Stimulated activated CD4-positive, alpha-beta T cell treated with anti-CD3 and anti-CD28 coated beads, Interleukin-4, amount 100 ng/mL, for 48 hours (primary cell): Measurements from ENCODE around the gene PECR.

Source experiments
- DNase-seq, 2 donors: peaks; one replicate each; pipeline ENCODE4 v3.0.0-alpha.2; 2020; ENCODE audit warnings: low read depth in 2 of 2

PECR gene

DNA sequence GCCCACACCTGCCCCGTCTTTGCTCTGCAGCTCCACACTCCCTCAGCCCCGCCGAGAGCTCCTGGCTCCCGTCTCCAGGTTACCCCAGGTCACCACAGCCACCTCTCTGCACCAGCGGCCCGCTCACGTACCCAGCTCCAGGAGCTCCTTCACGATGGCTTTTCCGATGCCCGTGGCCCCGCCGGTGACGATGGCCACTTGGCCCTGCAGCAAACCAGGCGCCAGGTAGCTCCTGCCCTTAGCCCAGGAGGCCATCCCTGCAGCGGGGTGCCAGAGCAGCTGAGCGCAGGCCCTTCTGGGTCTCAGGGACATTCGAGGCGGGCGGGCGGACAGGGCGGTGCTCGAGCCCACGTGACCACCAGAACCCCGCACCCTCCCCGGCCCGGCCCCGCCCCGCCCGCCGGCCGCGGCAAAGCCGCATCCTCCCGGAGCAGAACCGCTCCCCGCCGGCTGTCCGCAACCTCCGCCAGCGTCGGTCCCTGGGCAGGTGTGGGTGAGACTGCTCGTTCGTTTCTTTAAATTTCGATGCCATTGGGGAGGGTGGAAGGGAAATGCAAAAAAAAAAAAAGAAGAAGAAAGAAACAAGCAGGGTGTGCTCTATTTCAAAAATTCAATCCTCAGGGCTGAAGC is at the start of gene PECR, which contains the start of gene TMEM169:
PECR (minus strand) TSS at position 323 of the 630 bp plus-strand sequence; CDS start at position 255, 68 bp downstream.
TMEM169 (plus strand) TSS at position 433 of the 630 bp plus-strand sequence. CDS start 14,045 bp downstream, outside the sequence.
- DNase-seq = peak; percentile 68 to 71

DNA sequence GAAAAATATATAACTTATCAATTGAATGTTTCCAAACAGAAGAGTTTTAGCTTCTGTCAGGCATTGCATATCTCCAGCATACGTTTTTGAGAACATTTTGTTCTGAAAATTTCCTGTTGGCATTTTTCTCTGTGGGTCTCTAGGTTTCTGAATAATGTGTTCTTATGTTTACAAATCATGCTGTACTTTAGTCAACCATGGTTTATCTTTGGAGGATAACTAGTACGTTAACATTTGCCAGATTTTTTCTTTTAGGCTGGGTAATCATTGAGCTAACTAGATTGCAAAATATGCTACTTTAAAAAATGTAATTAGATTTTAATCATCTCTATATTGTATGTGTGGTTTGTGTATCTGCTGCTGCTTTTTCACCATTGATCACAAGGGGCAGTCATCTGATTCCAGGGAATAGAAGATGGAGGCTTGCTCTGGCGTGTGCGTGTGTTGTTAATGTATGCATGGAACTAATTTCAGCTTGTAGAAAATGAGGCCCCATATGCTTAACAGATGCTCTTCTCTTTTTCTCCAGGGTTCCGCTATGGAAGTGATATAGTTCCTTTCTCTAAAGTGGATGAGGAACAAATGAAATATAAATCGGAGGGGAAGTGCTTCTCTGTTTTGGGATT is 48.9 kb upstream of the PECR start:
- DNase-seq = no peak

DNA sequence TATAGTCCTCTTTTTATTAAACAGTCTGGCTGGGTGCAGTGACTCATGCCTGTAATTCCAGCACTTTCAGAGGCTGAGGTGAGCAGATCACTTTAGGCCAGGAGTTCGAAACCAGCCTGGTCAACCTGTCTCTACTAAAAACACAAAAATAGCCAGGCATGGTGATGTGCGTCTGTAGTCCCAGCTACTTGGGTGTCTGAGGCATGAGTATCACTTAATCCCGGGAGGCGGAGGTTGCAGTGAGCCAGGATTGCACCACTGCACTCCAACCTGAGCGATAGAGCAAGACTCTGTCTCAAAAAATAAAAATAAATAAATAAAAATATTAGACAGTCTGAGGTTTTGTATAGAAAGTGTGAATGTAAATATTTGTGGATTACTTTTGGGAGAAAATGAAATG is 45.3 kb upstream of the PECR start:
- no peak for DNase-seq

DNA sequence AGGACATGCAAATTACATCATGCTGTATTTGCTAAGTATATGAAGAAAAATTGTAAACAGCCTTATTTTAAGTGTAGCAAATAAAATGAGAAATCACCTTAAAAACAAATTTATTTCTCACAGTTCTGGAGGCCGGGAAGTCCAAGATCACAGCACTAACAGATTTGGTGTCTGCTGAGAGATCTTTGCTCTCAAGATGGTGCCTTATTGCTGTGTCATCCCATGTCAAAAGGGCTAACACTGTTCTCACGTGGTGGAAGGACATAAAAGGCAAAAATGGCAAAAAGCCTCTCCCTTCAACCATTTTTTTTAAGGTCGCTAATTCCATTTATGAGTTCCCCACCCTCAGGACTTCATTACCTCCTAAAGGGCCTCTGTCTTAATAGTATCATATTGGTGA is 39.6 kb upstream of the PECR start:
- no peak for DNase-seq

DNA sequence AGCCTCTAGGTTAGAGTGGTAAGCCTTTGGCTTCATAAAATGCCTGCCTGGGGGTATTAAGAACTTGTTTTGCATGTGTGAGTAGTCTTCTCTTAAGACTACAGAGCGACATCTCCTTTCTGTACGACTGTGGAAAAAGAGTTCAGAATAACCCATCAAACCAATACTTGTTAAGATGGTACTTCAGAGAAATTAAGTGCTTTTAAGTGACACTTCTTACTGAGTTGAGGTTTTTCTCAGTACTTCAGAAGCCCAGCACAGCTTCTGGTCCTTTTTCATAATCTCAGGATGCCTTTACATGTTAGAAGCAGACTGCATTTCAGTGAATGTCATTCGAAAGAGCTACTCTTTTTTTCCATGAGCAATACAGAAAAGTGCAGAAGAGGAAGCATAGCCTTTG is 38.4 kb upstream of the PECR start:
- no peak for DNase-seq

DNA sequence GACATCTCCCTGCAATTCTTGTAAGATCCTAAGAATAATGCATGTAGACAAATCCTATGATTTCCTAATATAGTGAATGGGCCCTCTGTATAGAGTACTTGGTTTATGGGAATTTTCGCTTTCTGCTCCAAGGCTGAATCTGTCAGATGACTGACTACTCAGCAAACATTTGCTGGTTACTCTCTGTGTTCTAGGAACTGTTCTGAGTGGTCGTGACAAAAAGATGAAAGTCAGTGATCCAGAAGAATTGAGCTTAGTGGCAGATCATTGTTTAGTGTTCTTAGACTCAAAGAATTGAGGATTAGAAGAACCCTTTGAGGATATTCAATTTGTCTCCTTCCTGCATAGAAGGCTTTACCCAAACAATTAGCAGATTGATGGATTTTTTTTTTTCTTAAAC is 37.5 kb upstream of the PECR start:
- DNase-seq = no peak

DNA sequence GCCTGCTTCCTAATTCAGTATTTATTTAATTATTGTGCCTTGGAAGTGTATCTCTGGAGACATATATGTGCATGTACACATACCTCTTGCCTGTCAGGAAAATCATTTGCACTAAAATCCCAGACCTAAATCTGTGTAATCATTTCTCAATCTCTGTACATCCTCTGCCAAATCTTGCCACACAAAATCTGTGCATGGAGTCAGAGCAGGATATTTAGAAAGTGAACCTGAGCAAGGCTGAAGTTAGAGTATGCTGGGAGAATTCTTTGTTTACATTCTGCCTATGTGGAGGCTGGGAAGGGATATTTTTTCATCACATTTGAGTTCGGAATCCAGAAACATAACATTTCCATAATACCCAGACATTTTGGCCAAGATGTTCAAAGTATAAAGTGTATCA is 36.9 kb upstream of the PECR start:
- DNase-seq = no peak

DNA sequence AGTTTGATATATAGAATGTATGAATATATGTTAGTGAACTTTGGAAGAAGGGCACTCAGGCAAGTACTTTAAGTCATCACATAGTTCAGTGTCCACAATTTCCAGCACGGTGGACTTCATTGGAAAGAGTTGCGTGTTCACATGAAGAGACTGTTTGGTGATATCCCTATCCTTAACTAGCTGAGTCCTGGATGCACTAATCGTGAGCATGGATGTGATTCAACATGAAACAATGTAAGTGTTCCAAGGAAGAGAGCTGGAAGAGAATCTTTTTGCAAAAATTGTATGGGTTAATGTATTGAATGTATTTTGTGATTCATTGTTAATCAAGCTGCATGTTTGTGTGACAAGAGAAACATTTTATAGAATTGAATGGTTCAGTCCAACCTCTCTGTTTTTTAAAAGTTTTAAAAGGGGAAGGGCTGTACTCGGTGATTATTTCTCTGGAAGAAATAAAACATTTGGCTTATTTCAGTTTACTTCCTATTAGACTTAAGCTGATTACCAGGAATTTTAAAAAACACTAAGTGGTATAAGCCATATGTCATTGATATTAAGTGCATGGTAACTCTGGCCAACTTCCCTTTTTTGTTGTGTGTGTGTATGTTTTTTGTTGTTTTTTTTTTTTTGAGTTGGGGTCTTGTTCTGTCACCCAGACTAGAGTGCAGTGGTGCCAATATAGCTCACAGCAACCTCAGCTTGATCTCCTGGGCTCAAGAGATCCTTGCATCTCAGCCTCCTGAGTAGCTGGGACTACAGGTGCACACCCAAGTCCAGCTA is 36.1 kb upstream of the PECR start:
- no peak for DNase-seq

DNA sequence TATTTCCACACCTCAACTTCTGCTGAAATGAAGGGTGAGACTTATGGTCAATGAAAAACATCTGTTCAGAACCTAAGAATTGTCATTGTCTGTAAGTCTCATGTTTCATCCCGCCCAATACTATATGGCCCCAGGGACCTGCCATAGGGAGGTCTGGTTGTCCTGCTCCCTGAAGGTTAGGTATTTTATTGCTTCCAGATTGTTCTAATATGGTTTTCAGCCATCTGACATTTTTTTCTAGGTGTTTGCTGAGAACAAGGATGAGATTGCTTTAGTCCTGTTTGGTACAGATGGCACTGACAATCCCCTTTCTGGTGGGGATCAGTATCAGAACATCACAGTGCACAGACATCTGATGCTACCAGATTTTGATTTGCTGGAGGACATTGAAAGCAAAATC is 34.8 kb upstream of the PECR start:
- no peak for DNase-seq

DNA sequence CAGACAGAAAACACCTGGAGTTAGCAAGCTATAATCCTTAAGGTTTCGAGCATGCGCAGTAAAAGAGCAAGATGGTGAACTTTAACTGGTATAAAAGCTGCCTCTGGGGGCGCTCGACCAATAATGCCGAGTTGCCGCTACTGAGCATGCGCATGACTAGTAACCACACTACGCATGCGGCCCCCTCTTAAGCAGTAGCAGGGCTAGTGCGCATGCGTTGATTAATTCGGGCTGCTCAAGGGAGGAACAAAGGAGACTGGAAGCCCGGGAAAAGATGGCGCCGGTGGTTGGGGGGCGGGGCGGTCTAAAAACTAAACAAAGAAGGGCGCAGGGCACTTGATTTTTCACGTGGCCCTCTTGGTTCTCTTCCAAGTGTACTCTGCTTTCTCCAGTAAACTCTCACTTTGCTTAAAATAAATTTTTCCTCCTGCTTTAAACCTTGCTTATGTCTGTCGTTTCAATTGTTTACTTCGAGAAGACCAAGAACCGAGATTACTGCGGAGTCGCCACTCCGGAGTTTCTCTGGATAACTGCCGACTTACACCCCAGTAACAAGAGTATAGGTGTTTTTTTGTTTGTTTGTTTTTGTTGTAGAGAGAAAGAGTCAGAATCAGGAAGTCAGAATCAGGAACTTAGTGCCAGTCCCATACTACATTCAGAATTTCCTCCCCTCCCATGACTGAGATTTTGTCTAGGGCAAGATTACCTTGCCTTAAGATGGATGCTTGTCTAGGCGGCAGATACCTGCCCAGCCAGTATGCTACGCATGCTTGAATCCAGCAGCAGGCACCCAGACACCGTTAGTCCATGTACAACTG is 33.3 kb upstream of the PECR start:
- DNase-seq = peak; percentile 94 to 95

DNA sequence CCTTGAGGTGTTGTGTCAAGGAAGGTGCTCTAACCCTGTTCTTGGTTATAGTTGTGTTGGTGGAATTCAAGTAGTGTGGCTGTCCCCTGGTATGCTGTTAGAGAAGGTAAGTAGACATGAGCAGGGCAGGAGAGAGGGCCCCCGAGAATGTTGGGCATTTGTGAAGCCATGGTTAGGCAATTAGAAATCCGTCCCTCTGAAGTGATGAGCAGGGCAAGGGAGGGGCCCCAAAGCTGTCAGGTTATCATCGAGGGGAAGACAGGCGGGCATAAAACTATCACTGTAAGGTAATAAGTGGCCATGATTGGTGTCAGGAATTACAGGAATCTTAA is 32.7 kb upstream of the PECR start:
- DNase-seq = no peak

DNA sequence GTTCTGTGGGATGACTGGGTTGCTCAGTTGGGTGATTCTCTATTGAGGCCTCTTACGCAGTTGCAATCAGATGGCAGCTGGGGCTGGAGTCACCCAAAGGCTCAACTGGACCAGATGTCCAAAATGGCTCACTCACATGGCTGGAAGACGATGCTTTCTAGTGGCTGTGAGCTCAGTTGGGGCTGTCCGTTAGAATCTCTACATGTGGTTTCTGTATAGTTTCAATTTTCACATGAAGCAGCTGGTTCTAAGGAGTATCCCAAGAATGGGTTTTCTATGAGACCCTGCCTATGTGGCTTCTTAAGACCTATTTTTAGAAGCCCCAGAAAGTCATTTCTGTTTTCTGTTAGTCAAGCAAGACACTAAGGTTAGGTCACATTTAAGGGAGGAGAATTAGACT is 32.0 kb upstream of the PECR start:
- DNase-seq = no peak

DNA sequence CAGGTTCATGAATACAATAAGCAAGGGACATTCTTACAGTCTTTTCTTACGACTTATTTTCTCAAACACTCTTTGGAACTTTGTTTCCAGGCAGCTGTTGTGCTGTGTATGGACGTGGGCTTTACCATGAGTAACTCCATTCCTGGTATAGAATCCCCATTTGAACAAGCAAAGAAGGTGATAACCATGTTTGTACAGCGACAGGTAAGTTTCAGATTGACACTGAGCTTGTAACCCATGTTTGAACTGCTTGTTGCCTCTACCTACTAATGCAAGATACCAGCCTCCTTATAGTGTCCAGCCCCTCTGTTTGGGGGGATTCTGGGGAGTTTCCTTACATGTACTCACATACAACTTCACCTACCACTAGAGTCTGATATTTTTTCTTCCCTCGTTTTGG is 31.3 kb upstream of the PECR start:
- no peak for DNase-seq

DNA sequence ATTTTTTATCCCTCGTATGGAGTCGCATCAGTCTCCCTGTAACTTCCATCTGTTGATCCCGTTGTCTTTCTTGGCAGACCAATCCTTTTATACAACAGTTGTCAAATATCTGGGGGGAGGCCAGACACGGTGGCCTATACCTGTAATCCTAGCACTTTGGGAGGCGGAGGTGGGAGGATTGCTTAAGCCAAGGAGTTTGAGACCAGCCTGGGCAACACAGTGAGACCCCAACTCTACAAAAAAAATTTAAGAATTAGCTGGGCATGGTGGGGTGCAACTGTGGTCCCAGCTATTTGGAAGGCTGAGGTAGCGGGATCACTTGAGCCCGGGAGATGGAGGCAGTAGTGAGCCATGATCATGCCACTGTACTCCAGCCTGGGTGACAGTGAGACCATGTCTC is 29.5 kb upstream of the PECR start:
- no peak for DNase-seq

DNA sequence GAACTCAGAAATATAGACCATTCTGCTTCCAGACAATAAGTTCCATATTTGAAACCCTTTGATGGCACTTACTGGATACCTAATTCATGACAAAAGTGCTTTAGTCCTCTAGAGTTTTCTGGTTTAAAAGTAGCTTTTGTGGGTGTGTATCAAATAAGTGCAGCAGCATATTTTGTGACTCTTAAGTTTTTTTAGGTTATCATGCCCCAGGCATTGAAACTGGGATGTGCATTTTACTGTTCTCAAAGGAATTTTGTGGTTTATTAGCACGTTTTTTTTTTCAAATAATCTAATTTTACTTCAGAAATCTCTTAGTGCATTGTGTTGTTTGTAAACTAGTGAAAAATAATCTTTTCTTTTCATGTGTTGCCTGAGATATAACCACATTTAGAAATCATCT is 29.0 kb upstream of the PECR start:
- DNase-seq = no peak

DNA sequence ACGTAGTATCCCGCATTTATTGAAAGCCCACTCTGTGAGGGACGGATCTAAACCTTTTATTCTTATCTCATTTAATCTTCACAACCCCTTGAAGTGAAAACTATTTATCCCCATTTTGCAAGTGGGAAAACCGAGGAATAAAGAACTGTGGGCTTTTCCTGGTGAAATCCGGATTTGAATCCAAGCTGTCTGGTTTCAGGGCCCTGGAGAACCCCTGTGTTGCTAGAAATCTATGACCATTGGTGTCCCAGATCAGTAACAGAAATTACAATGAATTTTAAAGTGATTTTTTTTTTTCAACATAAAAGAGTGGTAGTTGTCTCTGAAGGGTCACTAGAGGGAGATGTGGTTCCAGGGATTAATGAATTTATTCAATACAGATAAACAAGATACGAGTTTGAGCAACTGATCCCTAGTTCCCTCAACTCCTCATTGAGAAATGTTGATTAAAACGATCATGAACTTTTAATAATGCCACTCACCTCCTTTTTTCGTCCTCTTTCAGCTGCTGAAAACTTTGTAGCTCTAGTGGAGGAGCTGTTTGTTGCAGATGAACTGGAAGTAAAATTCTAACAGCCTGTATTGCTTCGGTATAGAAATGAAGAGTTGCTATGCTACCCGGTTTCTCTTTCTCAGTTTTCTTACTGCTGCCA is 28.5 kb upstream of the PECR start:
- no peak for DNase-seq

DNA sequence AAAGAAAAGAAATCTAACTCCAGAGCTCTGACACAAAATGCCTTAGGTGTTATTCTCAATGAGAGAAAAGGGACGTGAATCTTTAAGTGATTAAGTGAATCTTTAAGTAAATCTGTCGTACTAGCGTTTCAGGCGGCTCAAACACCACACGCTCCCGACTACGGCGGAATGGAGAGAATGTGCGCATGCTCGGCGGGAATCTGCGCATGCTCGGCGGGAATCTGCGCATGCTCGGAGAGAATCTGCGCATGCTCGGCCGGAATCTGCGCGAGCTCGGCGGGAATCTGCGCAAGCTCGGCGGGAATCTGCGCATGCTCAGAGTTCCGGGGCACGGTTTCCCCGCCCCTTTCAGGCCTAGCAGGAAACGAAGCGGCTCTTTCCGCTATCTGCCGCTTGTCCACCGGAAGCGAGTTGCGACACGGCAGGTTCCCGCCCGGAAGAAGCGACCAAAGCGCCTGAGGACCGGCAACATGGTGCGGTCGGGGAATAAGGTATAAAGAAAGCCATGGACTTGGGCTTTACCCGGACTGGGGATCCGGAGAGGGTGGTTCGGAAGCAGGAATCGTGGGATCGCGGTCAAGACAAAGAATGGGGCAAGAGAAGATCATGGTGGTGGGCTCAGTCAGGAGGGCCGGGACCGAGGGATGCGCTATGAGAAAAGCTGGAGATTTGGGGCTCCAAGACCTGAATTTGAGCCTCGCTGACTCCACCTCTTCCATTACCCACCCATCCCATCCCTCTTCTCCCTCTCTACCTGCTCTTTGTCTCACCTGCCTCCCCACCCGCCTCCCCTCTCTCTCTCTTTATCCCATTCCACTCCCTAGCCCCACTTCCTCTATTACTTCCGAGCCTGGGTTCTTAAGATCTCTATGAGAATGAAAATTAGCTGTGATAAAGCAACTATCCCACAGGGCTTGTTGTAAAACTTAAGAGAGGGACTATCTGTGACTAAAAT is 27.6 kb upstream of the PECR start, which contains the start of gene XRCC5:
XRCC5 (plus strand) TSS at position 382 of the 955 bp plus-strand sequence; CDS start at position 471, 89 bp downstream.
- peak; percentile 95 to 96 for DNase-seq

DNA sequence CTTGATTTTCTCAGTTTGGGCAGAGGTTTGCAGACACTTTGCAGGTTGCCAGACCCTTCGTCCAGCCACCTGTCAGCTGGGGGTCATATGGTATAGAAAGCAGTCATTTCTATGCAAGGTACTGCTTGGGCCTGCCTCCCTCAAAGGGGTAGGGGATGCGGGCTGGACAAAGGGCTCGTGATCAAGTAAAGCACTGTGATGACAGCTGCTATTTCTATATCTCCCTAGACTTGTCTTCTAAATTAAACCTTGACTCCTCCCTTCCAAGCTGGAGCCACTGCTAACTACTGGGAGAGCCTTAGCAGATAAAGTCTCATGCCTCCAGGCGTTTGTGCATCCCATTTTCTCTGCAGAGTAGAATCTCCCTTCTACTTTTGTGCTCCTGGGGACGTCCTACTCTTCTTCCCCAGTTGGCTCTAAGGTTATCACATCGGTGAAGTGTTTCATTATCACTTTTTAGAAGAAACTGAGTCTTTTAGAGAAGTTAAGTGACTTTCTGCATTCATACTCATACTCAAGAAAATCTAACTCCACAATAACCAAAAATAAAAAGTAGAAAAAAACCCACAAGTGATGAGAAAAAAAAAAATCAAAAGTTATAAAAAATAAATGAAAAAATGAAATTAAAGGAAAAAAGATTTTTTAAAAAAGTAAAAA is 26.8 kb upstream of the PECR start:
- no peak for DNase-seq

DNA sequence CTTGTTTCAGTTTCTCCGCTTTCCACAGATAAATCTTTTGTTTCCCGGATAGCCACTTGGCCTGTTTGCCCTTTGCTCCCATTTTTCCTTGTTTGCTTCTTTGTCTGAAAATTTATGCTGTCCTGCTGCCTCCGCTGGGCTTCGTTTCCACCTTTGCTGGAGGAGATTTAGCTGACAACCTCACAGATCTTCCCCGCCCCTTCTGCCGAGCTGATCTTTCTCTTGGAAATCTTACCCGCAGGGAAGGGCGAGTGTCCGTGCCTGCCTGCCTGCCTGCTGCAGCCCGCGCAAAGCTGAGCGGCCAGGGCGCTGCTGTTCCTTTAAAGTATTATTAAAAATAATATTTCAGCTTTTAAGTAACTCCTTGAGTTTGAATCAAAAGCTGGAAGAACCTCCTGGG is 26.2 kb upstream of the PECR start:
- DNase-seq = no peak

DNA sequence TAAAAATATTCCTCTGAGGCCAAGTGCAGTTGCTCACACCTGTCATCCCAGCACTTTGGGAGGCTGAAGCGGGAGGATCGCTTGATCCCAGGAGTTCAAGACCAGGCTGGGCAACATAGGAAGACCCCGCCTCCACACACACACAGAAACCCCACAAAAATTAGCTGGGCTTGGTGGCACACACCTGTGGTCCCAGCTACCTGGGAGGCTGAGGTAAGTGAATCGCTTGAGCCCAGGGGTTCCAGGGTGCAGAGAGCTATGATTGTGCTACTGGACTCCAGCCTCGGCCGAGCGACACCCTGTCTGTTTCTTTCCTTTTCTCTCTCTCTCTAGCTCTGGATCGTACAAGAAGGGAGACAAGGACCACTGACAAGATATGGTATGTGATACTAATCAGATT is 25.7 kb upstream of the PECR start:
- DNase-seq = no peak
